ENCODE data around the gene RNF208. TPM values are rescaled to one million over a fixed set of nuclear protein-coding genes. Genes with fewer than 3 reads are reported as not detected.

The RNF208 gene
- total and polyA plus RNA-seq, 10 of the 15 experiments (the other 5 are each of a cell fraction or from before 2014, with no cell fraction given): 0.06 to 10.7 (median 0.77) TPM

- TF ChIP-seq ZNF622 (IDR thresholded peaks at IDR 0.05) (no peak), PAX8 (IDR thresholded peaks at IDR 0.05) (no peak), SREBF1 (IDR thresholded peaks at IDR 0.05; ENCODE audit: low read length) (no peak; the same call in 1 of the 2 replicates), NFYB (IDR thresholded peaks at IDR 0.05; ENCODE audit: insufficient read depth, low read depth, low read length) (peak; percentile 99), NR2C1 (IDR thresholded peaks at IDR 0.05) (peak; percentile 45; the same call in 1 of the 2 replicates), TCF12 (IDR thresholded peaks at IDR 0.05; ENCODE audit: low read depth, low read length) (peak; percentile 83), YBX1 (IDR thresholded peaks at IDR 0.05) (no peak), CHD2 (IDR thresholded peaks at IDR 0.05; ENCODE audit: borderline replicate concordance, low read depth, low read length) (peak; percentile 98), EGR1 (IDR thresholded peaks at IDR 0.05; ENCODE audit: borderline replicate concordance in 1 of 2, low read depth in 2 of 2, low read length in 2 of 2) (peak in 1 of 2 experiments; percentile 73; a peak in 2 of 3 replicates), RELB (IDR thresholded peaks at IDR 0.05; ENCODE audit: low read depth) (no peak), POLR2AphosphoS2 (IDR thresholded peaks at IDR 0.05; ENCODE audit: low read depth, low read length) (peak; percentile 100), KLF5 (IDR thresholded peaks at IDR 0.05; ENCODE audit: partially characterized antibody) (peak; percentile 91), FOXM1 (IDR thresholded peaks at IDR 0.05; ENCODE audit: low read depth, low read length) (no peak), IRF5 (IDR thresholded peaks at IDR 0.05; ENCODE audit: borderline replicate concordance) (no peak), IRF3 (IDR thresholded peaks at IDR 0.05) (peak; percentile 100), SP1 (IDR thresholded peaks at IDR 0.05; ENCODE audit: low read depth, low read length) (peak; percentile 99), SRF (IDR thresholded peaks at IDR 0.05; ENCODE audit: low read depth in 2 of 2, low read length in 2 of 2) (no peak), POLR2A (IDR thresholded peaks at IDR 0.05; ENCODE audit: low read depth, low read length) (no peak), CHD4 (IDR thresholded peaks at IDR 0.05) (no peak), REST (IDR thresholded peaks at IDR 0.05; ENCODE audit: low read depth, low read length) (no peak; the same call in 1 of the 2 replicates), MYC (IDR thresholded peaks at IDR 0.05; ENCODE audit: insufficient read depth, insufficient read length, insufficient replicate concordance, low read length, severe bottlenecking) (no peak), YY1 (IDR thresholded peaks at IDR 0.05; ENCODE audit: low read depth, low read length) (peak; percentile 95), RUNX3 (IDR thresholded peaks at IDR 0.05; ENCODE audit: low read length) (no peak), JUNB (IDR thresholded peaks at IDR 0.05) (no peak), NR2C2 (IDR thresholded peaks at IDR 0.05; ENCODE audit: borderline replicate concordance, control insufficient read depth, insufficient read length, low read depth) (no peak)
These were observed 18.9 kb upstream of the RNF208 start, which contains the start of gene TUBB4B (continued) for GRCh38 chr9:137240841-137241489.
